AG20443 (cell line): Measurements from ENCODE around the gene SFMBT1.
A peak's percentile ranks its signal among the peaks of the same experiment; 100 is the strongest.
"Not testable (repeated sequence)": the region's sequence is repeated elsewhere in the genome, so short reads cannot be mapped to it uniquely, and the experiment has no call there.

Experiments
- DNase-seq: peaks from one replicate; pipeline ENCODE4 v3.0.0; 2012; ENCODE audit warnings: low spot score, mixed read lengths

The SFMBT1 gene

DNA sequence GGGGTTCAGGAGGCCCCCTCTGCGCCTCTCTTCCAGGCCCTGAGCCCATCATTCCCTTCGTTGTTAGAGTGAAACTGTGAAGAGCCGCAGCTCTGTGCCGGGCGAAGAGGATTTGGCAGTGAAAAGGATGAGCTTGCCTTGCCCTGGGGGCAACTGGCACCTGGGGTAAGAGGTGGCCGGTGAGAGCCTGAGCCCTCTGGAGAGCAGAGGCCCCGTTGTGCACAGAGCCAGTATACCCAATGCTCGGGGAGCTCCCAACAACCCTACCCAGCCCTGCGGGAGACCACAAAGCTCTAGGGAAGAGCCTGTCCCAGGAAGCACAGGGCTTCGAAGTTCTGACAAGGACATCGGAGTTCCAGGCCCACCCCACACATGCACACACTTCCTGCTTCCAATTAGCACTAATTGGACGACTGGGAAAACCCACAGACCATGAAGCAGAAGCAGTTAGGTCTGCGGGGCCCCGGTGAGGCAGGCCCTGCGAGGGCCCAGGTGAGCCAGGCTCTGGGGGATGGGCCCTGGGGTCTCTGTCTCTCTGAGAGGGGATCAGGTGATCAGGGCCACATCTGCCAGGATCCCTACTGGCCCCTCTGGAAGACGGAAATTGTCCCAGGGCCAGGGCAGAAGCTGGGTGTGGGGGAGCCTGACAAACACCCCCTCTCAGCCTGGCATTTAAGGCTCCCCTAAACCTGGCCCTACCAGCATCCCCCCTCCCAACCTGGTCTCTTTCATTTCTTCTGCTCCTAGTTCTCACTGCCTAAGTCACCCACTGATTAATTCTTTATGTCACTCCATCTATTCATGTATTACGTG, 27.9 kb upstream of the SFMBT1 start:
- no peak for DNase-seq

DNA sequence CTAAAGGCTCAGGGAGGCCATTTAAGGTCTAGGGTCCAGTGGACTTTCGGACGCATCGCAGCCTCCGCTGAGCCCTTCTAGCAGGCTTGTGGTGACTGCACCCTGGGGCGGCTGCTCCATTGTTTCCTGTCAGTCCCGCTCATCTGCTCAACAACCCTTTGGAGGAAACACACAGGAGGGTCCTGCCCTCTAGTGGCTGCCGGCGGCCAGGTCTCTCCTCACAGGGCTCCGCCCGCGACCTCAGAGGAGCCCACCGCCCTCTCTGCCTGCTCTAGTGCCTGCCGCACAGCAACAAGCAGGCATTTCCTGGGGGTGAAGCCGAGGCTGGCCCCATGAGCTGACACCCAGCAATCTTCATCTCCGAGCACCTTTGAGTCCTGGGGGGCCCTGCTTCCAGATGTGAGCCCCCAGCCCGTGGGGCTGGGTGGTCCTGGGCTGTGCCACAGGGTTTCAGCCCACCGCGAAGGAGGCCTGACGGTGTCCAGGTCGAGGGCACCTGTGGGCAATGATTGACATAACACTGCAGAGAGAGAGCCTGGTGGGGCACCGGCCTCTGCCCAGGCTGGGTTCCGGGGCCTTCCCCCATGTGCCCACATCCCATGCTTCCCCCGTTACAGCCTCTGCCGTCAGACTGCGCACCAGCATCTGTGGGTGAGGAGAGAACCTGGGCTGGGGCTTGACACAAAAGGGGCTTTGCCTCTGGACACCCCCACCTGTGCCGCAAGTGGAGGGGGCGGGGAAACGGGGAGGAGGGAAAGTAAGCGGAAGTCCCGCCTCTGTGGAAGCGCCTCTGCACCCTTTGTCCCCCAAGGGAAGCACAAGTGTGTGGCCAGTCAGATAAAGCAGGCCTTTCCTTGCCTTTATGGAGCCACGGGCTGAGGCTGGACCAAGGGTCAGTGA, 27.0 kb upstream of the SFMBT1 start:
- DNase-seq, result peak; percentile 90

DNA sequence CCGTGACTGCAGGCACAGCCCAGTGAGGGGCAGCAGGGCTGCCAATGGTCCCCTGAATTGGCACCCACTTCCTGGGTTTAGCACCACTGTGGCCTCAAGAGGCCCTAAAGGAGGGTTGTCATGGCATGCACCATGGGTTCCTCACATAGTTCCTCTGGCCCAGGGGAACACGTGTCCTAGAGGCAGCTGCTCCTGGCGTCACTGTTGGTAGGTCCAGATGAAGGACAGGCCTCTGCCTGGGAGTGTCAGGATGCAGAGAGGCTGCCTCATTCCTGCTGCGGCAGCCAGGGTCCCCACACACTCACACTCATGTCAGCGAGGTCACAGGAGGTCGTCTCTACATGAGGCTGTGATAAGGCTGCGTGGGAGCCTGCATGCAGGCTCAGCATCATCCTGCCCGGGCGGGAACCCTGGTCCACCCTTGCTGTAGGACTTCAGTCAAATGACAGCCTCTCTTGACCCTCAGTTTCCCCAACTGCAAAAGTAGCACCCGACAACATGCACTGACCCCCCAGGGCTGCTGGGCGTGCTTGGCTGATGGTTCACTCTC, 26.1 kb upstream of the SFMBT1 start:
- no peak for DNase-seq

- no peak for DNase-seq
These were observed 23.7 kb upstream of the SFMBT1 start for GRCh38 chr3:53069422-53070068.

GRCh38 chr3:53068176-53068575, 22.3 kb upstream of the SFMBT1 start:
- no peak for DNase-seq

GRCh38 chr3:53067567-53067966, 21.7 kb upstream of the SFMBT1 start:
- DNase-seq, result no peak

DNA sequence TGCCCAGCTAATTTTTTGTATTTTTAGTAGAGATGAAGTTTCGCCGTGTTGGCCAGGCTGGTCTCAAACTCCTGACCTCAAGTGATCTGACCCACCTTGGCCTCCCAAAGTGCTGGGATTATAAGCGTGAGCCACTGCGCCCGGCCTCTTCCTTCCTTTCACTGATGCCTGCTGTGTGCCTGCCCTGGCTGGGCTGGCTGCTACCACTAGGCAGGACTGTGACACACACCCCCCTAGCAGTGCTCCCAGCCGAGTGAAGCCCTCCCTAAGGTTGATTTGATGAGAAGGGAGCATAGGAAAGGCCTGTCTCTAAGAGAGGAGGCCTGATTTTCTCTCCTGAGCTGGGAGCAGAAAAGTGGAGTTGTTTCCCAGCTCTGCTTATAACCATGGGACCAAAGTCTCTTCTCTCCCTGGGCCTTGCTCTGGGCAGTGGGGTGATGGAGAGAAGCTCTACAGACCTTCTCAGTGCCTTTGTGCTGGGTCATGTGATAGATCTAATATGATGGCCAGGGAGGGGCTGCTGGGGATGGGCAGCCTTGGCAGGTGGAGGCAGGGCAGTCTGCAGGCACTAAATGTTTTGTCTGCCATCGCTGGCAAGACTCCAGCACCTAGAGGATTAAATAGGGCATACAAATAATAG, 20.1 kb upstream of the SFMBT1 start:
- no peak for DNase-seq

DNA sequence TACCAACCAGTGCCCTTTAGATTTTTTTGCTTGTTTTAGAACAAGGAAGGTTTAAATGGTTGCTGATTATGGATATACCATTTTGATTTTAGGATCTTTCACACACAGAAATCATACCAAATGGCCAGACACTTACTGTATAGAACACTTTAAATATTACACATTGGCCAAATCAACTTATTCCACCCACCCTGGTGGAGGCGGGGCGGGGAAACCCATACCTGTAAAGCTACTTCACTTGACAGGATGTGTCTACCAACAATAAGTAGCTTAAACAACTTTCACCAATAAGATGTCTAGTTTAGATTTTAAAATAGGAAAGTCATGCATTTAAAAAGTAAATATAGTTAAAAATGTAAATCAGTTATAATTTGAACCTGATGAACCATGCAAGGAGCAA, 17.0 kb upstream of the SFMBT1 start:
- no peak for DNase-seq

DNA sequence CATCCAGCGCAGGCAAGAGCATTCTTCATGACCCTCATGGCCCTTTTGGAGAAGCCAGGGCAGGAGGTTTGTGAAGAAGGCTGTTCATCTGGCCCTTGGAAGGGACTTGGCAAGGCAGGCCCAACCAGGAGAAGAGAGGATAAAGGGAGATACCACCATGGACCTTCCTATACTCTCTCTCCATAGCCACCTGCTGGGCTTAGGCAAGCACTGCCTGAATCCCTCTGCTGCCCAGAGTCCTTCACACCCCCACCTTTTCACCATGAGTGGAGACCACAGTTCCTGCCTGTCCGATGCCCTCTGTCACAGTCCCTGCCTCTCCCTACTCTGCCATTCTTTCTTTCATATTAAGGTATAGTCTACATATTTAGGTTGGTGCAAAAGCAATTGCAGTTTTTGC, 10.6 kb upstream of the SFMBT1 start:
- DNase-seq, result peak; percentile 32

DNA sequence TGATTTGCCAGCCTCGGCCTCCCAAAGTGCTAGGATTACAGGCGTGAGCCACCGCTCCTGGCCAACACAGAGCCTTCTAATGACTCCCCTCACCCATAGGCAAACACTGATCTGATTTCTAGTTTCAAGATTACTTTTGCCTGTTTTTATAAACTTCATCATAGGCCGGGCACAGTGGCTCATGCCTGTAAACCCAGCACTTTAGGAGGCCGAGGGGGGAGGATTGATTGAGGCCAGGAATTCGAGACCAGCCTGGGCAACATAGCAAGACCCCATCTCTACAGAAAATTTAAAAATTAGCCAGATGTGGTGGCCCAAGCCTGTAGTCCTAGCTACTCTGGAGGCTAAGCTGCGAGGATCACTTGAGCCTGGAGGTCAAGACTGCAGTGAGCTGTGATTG, 8.4 kb upstream of the SFMBT1 start:
- DNase-seq, result not testable (repeated sequence)

- DNase-seq, result no peak
These were observed 6.1 kb upstream of the SFMBT1 start for GRCh38 chr3:53051929-53052328.

- DNase-seq, result no peak
These were observed 4.1 kb upstream of the SFMBT1 start for GRCh38 chr3:53049987-53050386.

DNA sequence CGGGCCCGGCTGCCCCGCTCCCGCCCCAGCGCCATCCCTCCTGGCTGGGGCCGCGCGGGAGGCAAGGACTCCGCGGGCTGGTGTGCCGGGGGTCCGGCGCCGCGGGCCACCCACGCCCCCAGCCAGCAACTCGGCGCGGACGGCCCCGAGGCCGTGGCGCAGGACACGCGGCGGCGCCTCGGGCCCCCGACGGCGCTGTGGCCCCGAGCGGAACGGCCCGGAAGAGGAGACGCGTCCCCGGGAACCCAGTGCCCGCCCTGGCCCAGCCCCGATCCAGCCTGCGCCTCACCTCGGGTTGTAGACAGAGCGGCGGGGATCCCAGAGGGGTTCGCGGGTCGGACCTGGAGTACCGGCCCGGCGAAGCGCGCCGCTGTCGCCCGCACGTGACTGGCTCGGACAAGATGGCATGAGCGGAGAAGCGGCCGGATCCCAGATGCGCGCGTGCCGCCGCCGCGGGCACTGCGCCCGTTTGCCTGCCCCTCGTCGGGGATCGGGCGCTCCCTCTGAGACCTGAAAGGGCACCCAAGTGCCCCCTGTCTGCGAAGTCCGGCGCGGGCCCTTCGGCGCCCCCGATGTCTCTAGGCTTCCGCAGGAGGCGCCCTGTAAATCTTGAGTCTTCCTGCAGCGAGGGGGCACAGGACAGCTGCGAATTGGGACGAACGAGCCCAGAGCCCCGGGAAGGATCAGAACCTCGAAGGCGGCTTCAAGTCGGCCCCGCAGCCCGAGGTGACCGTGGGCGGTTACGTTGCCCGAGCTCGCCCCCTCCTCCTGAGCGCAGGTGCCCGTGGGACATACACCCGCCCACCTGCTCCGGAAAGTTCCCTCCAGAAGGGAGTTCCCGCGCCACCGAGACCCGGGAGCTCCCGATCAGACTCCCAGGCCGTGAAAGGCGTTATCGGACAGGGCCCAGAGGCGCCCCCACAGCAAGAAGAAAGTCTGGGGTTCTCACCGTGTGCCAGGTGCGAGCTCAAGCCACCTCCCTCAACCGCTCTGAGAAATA, 598 bp upstream of the SFMBT1 start:
- peak; percentile 50 for DNase-seq

DNA sequence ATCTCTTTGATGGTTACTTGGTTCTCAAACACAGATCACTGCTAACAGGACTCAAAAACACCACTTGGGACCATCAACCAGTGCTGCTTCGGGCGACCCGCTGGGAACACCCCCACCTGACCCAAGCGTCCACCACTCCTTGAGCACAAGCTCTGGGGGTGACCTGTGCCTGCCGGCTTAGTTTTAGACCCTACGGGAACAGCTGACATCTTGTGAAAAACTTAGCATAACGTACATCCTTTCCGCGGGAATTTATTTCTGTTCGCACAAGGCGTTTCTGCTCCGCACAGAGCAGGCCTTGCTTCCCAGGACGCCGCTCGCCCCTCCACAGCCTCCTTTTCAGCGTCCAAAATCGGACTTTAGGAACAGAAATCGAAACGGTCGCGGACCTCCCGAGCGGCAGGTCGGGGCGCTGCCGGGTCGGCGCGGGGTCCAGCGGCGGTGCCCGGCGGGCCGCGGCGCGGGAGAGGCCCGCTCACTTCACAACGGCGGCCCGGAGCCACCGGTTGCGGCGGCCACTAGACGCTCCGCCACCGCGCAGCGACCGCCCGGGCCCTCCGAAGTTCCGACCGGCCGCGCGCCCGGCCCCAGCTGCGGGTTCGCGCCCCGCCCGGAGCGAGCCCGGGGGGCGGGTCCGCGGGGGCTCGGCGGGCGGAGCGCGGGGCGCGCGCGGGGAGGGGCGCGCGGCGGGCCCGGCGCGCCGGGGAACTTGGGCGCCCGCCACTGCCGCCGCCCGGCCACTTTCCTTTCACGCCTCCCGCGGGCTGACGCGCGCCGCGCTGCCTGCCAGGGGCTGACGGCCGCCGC, 959 bp downstream of the SFMBT1 start:
- DNase-seq, result peak; percentile 92

GRCh38 chr3:53044371-53044710, 1.5 kb downstream of the SFMBT1 start:
- no peak for DNase-seq

GRCh38 chr3:53043738-53044137, 2.1 kb downstream of the SFMBT1 start:
- no peak for DNase-seq

DNA sequence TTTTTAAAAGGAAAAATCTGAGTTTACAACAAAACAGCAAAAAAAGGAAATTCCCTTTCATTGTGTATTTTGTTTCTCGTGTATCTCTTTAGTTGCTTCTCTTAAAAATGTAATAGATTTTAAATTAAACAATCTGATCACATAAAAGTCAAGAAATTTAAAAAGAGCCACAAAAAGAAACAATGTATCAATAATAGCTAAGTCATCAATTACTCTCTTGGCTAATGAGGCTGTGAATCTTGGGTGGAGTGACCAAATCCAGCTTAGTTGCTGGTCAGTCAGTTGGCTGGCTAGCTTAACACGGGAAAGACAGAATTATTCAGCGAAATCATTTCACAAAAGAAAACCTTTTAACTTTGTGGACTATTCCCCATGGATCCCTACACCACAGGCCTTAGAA, 3.2 kb downstream of the SFMBT1 start:
- no peak for DNase-seq

DNA sequence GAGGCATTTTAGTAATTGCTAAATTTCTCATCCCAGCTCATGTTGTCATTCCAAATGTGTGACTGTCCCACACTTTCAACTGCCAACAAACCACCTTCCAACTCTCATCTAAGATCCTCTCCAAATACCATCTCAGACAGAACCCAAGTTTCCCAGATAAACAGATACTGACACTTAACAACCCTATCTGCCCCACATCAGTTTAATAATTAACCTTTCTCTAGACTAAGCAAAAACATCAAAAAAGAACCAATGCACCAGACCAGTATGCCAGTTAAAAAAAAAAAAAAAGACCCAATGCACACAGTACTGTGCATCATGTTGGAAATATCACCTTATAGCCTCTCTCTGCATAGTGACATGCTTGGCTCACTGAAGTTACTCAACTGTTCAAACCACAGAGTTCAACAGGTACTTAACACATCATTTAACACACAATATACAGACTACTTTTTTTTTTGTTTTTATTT, 5.5 kb downstream of the SFMBT1 start:
- DNase-seq, result peak; percentile 52

- DNase-seq, result no peak
These were observed 6.5 kb downstream of the SFMBT1 start for GRCh38 chr3:53039376-53039752.
